ENCODE measurements around the gene FAM241B.

The FAM241B gene

DNA sequence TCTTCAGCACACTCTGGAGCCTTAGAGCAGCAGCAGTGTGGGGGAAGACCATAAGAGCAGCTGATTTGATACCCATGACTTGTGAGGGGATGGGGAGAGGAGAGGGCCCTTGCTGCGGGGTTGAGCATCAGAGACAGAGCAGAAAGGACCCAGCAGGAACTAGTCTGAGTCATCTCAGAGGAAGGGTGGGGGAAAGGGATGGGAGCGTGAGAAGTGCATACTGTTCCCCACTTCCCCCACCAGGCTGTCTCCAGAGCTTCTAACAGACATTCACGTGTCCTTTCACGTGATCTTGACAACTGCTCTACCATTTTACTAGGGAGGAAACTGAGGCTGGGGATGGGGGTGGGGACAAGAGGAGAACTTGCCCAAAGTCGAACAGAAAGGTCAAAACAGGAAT lies 38.7 kb downstream of the FAM241B start:
- DNase-seq = no peak

DNA sequence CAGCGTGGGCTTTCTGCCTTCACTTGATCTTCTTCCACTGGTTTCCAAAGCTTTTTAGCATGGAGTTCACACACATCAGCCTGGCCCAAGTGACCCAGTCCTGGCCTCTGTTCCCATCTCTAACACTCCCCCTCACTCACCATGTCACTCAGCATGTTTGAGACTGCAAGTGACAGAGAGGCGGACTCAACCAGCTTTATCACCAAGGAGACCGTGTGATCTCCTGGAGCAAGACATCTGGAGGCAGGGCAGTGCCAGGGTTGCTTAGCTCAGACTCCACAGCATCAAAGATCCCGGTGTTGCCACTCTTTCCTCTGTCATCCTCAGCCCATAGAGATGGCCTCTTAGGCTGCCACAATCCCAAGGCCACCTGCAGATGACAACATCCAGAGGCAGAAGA lies 39.4 kb downstream of the FAM241B start:
- no peak for DNase-seq

DNA sequence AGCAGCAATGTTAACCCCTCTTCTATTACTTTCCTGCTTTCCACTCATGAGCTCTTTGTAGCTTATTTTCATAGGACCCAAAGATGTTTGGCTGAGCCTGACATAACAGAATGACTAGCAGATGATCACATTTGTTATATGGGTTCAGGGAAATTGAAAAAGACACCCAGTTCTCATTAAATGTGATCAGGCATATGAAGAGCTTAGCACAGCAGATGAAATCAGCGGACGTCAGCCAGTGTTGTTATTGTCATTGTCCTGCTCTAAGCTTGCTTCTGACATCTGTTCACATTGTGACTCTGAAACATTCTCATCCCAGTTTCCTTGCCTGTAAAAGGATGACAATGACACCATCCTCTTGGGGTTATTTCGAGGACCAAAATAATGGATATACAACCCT lies 43.5 kb downstream of the FAM241B start:
- no peak for DNase-seq

DNA sequence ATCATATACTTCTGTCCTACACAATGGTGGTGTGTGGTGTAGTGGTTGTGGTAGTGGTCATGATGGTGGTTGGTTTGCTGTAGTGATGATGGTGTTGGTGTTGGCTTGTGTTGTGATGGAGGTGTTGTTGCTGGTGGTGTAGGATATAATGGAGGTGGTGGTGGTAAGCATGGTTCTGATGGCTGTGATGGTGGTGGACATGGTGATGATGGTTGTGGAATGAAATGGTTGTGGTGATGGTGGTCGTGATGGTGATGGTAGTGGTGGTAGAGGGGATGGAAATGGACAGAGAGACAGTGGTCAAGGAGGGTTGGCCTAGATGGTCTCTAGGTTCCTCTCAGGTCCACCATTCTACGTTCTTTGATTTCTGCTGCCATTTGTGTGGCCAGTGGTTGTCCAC lies 44.7 kb downstream of the FAM241B start:
- DNase-seq = no peak

DNA sequence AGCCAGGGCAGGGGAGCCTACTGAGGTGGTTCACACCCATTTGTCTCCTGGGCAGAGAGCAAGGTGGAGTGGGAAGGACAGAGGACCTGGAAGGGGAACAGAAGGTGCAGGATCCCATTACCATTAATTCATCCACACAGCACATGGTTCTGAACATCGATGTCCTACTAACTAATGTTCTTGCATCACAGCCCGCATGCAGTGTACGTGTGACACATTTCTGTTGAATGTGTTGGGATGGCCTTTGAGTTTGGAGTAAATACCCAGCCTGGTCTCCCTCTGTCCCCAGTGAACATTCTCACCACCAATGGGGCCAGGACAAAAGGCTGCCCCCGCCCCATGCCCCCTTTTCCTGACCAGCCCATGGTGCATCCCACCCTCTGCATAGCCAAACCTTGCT lies 46.3 kb downstream of the FAM241B start:
- DNase-seq = no peak

DNA sequence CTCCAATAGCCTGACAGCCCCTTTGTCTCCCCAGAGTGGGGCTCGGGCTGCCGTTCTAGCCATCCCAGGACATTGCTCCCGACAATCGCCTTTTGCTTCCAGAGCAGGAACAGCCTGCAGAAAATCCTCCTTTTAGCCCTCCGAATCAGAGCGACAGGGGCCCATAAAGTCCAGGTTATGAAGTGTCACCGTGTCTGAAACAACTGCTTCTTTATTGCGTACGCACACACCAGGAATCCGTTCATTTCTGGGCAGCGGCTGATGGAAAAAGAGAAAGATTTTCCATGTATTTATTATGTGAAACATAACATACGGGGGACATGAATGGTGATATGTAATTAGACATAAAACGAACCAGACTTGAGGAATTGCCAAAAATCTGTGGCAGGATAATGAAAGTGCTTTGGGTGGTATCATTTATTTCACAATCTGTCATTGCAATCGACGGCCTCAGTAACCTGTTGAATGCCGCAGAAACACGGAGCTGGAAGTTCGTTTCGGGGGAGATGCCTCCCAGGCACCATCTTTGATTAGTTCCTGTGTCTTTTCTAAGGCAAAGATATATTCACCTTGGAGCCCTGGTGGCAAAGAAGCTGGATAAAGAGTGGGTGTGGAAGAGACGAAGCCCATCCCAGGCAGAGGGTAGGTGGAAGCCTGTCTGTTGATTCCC lies 48.1 kb downstream of the FAM241B start:
- DNase-seq = no peak

DNA sequence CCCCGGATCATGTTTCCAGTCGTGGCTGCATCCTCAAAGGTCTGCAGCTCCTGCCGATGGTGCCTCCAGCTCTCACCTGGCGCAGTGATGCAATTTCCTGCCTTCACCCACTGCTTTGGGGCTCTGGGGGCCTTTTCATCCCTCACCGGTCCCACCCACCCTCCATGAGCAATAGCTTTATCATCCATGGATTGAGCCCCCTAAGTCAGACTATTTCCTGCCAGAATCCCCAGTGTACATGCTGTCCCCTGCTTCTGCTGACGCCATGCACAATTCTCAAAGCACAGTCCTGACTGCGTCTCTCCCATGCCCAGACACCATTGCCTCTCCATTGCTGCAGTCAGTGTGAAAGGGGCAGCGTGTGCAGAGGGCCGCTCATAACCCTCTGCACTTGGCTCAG lies 49.7 kb downstream of the FAM241B start:
- DNase-seq = no peak

DNA sequence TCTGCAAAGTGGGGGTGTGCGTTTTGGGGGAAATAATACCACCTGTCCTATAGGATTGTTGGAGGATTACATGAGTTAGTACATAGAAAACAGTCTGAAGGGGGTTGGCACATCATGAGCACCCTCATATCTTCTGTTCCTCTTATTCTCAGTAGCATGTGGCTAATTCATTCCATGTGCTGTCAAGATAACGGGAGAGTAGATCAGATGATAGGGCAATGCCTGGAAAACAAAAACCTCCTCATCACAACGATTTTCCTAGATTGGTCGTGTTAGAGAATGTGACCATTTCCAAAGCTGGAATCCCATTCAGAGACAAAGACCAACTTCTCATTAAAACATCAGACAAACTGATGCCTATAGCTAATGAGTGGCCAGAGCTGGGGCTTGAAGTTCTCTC lies 50.6 kb downstream of the FAM241B start:
- no peak for DNase-seq

DNA sequence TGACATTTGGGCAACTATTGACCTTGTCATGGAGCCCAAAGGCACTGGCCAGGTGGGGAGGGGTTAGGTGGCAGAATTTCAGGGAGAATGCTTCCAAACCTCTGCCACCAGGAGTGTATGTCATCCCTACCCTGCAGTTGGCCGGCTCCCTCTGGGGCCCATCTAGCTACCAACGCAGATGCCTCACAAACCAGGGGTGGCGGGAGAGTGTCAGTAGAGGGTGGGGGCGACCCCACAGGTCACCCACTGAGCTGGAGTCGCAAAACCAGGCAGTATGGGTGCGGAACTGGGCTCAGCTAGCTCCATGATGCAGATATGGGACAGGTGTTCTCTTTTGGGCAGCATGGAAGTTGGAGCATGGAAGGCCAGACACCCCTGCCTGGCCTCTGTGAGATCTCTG lies 51.4 kb downstream of the FAM241B start:
- no peak for DNase-seq

DNA sequence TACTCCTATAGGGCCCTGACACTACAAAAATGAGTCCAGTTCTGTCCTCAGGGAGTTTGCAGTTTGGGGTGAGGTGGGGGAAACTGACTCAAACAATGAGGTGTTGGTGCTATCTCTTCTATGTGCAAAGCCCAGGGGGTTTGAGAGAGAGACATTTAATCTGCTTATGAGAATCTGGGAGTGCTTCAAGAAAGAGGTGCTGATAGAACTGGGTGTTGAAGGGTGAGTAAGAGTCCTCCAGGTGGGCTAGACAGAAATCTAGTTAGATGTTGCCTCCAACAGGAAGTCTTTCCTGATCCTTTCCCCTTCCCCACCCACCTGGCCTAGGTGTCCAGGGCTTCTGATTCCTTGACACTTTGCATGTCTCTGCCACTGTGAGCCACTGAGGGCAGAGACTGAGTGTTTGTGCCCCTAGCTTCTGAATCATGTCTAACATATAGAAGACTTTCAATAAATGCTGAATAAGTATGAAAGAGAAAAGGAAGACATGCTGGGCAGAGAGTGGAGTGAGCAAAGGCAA lies 53.0 kb downstream of the FAM241B start:
- DNase-seq = no peak

All from cerebellar nuclear complex (tissue), 1 donor.